ENCODE measurements around the gene MIPOL1. TPM values are rescaled to one million over a fixed set of nuclear protein-coding genes. Genes with fewer than 3 reads are reported as not detected.
"Not testable (repeated sequence)": the region's sequence is repeated elsewhere in the genome, so short reads cannot be mapped to it uniquely, and the experiment has no call there.

Gene MIPOL1
- total RNA-seq, 1 donor from 2014 or later = 0.02 TPM

DNA sequence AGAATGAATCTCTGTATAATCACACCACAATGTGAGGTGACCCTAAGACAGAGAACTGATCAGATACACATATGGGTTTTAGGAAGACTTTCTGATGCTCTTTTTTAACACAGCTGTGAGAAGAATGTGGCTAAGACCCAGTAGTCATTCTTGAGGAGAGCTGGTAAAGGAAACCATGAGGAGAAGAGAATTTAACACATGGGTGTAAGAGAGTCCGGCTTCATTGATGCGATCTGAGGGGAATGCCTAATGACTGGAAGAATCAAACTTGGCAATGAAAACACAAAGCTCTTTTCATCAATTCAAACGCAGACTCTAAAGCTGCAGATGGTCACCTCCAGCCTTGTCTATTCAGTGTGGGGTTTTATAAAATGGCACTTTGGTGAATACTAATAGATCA lies 318.0 kb downstream of the MIPOL1 start:
- intact Hi-C loops (cut with micrococcal nuclease) = no loop called here

DNA sequence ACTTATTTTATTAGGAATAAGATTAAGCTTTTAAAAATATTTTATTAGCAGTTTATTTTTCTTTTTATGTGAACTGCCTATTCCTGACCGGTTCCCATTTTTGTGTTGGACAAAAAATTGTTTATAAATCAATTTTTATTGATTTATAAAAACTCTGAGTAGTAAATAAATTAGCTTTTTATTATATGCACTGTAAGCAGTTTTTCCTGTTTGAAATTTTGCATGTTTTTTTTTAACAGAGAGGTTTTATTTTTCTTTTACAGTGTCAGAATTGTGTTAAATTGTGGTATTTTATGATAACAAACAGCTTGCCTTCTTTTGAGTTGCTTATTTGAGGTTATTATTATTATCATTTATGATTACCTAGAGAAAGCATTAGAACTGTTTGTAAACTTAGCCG lies 329.3 kb downstream of the MIPOL1 start:
- intact Hi-C loops (cut with micrococcal nuclease) = no loop called here

DNA sequence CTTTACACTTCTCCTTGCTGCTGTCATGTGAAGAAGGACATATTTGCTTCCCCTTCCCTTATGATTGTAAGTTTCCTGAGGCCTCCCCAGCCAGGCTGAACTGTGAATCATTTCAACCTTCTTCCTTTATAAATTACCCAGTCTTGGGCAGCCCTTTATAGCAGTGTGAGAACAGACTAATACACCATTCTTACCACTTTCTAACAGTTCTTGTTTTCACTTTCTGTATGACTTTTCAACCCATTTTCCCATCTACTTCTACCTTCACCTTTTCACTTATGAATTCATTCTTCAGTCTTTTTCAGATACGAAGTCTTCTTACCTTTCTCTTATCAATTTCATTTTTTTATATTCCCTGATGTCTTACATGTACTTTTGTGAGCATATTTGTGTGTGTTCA lies 342.3 kb downstream of the MIPOL1 start:
- intact Hi-C loops (cut with micrococcal nuclease) = no loop called here

DNA sequence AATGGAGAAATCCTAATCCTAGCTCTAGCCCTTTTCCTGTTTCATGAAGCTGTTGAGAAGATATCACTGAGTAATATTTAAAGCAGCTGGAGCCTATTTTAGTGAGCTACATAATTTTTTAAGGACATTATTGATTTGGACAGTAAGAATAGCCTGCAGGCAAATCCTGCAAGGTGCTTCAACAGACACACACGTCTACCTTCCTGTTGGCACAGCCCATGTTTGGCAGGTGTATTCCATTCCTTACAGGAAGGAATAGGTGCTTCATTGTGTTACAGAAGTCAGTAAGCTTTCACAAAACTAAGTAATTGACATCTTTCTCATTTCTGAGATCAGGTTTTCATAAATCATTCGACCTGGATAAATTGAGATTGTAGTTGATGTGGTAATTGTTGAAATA lies 346.7 kb downstream of the MIPOL1 start:
- intact Hi-C loops (cut with micrococcal nuclease) = no loop called here

DNA sequence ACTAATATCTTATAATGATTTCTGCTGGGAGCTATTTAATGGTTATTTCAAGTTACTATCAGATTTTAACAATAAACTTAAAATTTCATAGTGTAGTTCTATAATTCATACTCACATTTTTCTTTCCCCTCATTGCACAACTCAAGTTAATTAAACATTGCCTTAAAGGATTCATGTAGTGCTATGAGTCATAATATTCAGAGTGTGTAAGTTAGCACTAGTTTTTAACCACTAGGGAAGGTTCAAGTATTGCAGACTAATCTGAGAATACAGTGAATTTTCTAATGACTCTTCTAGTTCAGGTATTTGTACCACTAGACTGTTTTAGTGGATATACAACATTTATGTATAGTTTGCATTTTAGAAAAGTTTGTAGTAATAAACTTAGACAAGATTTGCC lies 347.4 kb downstream of the MIPOL1 start:
- intact Hi-C loops (cut with micrococcal nuclease) = no loop called here

DNA sequence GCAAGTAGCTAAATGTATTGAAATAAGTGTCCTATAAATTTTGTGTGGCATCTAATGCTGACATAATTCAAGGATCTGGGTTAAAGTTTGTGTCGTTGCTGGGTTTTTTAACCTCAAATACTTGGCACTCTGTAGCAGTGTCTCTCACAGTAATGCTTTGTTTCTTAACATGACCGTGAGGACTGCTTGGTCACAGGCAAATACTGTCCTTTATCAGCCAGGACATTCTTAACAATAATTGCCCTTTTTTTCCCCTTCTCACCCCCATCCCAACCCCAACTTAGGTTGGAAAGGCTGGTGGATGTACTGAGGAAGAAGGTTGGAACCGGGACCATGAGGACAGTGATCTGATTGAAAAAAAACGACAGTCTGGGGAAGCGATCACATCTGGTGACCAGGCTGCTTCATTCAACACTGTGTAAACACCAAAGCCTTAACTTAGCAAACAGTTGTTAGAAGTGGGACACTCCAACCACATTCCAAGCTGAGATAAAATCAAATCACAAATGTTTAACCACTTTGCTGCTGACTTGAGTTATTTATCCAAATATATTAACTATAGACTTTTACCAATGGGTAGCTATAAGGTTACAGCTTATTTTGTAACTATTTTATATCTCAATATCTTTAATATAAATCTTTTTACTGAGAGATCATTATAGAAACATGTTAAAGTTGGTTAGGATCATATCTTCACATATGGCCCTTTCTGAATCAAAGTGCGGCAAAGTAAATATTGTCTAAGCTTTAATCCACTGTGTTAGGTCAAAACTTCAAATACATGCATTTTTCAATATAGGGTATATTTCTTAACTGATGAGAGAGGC lies 349.1 kb downstream of the MIPOL1 start:
- intact Hi-C loops (cut with micrococcal nuclease) = no loop called here

DNA sequence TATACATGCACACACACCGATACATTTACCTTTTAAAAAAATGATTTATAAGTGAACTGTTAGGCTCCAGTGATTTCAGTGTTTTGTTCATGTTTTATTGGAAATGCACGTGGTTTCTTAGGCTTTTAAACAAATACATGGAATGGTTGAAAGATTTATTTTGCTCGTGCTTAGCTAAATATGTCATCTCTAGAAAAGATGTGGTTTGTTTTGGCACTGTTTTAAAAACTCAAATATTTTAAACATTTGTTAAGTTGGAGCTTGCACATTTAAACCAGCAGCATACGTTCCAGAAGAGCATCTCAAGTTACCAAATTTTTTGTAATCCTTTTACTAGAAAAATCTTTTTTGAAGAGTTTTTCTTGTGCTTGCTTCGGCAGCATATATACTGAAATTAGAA lies 352.8 kb downstream of the MIPOL1 start:
- intact Hi-C loops (cut with micrococcal nuclease) = no loop called here

DNA sequence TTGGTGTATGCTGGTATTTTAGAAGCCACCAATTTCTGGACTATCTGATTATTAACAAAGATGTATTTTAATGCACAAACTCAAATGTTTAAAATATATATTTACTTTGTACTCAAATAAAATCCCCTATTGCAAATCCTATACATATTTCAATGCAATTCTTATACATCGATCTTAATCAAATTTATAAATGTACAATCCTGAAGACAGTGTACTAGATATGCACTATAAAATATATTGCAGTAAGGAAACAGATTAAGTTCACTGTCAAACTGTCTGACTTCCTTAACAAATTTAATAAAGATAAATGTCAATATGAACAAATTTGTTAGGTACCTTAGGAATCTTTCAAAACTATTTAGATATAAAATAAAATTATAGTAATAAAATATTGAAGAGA lies 353.4 kb downstream of the MIPOL1 start:
- intact Hi-C loops (cut with micrococcal nuclease) = no loop called here

DNA sequence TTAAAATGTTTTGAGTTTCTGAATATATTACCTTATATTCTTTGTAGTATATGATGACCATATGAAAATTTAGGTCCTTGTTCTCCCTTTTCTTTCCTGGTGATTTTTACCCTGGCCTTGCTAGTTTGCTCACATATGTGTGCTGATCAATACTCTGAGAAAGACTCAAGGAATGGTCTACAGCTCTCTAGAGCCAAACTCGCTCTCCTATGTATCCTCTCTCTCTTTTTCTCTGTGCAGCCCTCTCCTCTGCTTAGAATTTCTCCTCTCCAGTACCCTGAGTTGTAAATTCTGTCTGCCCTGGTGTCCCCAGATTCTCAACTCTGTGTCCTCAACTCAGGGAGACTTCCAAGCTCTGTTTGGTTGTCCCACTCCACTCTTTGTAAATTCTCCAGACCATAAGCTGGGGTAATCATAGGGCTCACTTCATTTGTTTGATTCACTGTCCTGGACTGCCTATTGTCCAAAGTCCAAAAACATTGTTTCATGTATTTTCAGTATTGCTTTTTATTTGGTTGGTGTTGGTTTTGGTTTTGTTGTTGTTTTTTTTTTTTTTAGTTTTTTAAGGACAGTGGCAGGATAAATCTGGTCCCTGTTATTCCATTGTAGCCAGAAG lies 356.3 kb downstream of the MIPOL1 start:
- intact Hi-C loops (cut with micrococcal nuclease) = no loop called here

DNA sequence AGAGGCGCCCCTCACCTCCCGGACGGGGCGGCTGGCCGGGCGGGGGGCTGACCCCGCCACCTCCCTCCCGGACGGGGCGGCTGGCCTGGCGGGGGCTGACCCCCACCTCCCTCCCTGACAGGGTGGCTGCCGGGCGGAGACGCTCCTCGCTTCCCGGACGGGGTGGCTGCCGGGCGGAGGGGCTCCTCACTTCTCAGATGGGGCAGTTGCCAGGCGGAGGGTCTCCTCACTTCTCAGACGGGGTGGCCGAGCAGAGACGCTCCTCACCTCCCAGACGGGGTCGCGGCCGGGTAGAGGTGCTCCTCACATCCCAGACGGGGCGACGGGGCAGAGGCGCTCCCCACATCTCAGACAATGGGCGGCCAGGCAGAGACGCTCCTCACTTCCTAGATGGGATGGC lies 357.9 kb downstream of the MIPOL1 start:
- intact Hi-C loops (cut with micrococcal nuclease) = not testable (repeated sequence)

DNA sequence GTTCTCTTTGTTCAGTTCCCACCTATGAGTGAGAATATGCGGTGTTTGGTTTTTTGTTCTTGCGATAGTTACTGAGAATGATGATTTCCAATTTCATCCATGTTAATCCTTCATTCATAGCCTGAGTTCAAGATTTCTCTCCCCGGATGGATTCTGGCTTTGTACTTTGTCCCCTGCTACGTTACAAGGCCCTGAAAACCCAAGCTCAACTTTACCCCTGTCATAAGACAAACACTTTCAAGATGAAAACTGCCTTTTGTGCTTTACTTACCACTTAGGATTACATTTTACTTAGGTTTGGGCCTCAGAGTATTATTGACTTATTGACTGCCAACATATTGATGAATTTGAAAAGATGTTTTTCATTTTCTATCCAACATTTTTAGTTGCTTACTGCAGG lies 361.0 kb downstream of the MIPOL1 start:
- intact Hi-C loops (cut with micrococcal nuclease) = no loop called here

DNA sequence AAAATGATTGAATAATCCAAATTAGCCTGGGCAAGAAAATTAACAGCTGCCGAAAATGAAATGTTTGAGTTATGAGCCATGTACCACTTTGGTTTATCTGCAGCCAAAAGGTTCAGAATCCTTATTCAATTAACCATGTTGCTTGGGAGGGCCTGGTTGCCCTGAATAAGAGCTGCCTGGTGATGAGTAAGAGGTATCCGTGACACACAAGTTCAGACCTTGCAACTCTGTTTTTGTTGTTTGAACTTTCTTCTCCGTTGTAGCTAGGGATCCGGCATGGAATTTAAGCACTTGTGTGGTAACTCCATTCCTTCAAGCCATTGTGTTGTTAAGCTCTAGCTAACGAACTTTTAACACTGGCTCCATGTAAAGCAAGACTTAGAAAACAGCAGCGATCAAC lies 361.6 kb downstream of the MIPOL1 start:
- intact Hi-C loops (cut with micrococcal nuclease) = no loop called here

DNA sequence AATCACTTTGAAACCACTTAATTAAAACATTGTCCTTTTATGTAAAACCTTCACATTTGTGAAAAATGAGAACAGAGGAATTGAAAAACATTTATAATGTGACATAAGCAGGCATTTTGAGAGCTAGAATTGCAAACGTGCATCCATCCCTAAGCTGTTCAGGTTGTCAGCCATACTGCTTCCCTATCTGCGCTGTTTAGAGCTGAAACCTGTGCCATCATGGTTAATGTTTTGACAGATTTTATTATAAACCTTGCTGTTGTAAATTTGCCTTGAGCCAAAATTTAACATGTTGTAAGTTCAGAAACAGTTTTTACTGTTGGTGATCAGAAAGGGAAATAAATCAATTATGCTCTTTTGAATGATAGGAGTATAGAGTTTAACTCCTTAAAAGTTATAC lies 365.5 kb downstream of the MIPOL1 start:
- intact Hi-C loops (cut with micrococcal nuclease) = no loop called here

DNA sequence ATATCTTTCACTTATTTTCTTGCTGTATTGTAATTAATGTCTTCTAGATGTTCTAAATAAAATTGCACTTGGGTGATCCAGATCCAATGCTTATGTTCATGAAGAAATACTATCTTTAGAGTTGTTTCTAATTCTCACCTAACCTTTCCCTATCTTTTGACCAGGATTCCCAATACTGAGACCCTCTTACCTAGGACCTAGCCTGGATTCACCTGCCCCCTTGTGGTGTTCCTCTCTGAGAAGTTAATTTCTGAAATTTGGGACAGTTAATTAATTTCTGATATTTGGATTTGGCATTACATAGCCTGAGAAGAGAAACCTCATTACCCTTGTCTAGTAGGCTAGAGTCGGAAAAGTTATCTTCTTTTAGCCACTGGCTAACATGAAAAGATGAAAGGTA lies 367.8 kb downstream of the MIPOL1 start:
- intact Hi-C loops (cut with micrococcal nuclease) = no loop called here

DNA sequence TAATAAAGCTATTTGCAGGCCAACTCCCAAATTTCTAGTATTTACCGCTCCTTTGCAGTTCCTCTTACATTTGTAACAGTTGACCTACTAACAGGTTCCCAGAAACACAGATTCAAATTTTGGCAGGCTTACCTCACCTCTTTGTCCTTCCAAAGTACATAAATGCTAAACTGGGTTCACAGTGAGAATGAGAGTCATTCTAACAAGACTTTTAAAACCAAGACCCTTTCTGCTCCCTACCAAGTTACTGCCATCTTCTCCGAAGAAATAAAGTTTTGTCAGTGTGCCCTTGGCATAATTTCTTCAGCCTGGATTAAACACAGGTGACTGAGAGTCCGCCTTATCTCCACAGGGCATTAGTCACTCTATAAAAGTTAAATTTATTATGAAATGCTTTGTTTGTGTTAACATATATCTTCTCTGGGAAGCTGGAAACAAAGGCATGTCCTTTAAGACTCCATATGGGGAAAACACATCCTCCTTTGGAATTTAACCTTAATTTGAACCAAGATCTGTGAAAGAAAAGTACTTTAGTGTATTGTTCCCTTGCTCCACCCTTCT lies 369.2 kb downstream of the MIPOL1 start:
- intact Hi-C loops (cut with micrococcal nuclease) = no loop called here

DNA sequence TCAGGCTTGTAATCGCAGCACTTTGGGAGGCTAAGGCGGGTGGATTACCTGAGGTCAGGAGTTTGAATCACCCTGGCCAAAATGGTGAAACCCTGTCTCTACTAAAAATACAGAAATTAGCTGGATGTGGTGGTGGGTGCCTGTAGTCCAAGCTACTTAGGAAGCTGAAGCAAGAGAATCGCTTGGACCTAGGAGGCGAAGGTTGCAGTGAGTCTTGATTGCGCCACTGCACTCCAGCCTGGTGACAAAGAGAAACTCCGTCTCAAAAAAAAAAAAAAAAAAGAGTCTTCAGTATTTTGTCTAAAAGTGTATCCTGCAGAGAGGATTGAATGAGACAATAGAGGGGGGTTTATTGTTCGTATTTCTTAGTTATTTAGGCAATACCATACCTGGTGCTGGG lies 372.0 kb downstream of the MIPOL1 start:
- intact Hi-C loops (cut with micrococcal nuclease) = no loop called here

DNA sequence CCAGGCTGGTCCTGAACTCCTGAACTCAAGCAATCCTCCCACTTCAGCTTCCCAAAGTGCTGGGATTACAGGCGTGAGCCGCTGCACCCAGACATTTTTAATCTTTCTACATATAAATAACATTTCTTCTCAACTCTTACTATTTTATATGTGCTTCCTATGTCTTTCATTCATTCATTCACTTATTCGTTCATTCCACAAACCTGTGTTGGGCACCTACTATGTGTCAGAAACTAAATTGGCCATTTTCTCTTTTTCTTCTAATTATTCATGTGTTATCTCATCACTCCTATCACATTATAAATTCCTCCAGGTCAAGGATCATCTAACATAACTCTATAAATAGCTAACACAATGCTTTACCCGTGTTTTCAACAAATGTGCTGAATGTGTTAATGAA lies 373.7 kb downstream of the MIPOL1 start:
- intact Hi-C loops (cut with micrococcal nuclease) = no loop called here

DNA sequence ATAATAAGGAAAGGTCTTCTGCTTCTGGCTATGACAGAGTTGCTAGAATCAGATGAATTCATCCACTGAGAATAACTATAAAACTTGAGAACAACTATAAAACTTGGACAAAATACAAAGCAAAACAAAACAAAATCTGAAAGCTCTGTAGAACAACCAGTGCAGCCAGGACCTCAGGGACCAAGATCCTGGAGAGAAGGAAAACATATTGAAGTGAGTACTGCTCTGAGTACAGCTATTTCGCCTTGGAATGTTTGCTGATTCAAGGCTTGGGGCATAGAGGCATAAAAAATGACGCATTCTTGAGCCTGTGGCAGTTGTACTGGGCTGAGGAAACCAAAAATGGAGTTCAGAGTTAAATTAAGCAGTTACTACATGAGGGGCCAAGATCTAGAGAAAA lies 375.6 kb downstream of the MIPOL1 start:
- intact Hi-C loops (cut with micrococcal nuclease) = no loop called here

DNA sequence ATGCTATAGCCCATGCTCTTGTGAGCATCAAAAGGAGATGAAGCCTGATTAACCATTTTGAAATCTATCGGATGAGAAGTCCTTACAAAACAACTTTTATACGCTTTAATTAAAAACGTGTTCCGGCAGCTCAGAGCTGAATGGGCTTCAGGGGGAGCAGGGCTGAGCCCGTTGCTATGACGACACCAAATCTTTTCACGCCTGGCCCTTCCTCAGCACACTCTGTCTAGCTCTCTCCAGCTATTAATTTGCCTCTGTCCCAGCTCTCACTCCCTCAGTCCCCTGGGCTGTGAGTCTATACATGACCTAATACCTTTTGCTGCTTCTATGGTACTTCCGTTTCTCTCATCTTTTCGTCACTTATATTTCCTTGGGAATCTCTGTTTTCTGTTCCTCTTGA lies 381.5 kb downstream of the MIPOL1 start:
- intact Hi-C loops (cut with micrococcal nuclease) = no loop called here

DNA sequence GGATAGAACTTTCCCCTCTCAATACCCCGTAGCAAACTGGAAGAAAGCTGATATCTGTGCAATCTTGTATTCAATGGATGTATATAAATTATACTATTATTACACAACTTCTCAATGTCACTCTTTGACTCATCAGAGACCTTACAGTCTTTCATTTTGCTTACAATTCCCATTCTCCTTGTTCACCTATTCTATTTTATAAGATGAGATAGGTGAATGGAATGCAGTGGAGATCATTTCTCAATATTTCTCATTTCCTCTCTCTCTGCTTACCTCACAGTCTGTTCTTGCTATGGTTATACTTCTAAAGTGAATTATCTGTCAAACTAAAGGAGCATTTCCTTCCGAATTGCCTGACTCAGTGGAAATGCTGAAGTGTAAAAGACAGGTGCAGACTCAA lies 382.4 kb downstream of the MIPOL1 start:
- intact Hi-C loops (cut with micrococcal nuclease) = no loop called here

DNA sequence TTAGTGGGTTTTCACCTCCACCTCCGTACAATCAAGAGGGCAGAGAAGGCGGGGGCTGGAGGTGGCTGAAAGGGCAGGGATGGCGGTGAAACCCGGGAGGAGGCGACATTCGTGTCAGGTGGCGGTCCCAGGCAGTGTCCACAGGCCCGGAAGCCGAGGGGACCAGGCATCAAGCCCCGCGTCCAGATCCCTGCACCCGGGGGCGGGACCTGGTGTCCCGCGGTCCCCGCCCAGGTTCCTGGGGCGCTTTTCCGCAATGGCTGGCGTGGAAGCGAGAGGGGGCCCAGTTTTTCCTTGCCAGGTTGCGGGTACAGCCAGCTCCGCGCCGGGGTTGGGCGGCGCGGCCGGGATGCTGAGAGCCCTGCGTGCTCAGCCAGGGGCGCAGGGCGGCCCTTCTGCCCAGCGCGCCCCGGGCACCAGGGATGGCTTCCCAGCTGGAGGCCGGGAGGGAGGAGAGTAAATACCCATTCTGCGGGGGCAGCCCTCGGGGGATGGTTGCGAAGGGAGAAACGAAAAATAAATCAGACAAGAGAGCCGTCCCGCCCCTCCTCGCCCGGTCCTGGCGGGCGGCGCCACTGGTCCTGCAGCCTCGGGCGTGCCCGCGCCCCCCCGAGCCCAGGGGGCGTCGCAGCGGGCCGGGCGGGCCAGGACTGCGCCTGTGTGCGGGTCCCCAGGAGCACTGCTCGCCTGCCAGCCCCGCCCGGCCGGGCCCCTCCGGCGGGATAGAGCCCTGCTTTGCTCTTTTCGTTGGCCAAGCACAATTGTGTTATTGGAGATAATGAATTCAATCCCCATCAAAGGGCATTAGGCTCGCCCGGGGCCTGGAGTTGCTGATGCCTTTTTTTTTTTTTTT lies 385.8 kb downstream of the MIPOL1 start:
- intact Hi-C loops (cut with micrococcal nuclease) = loop anchor here (2.0 kb wide), 1 partner anchor 17 kb away; no protein-coding TSS in a partner anchor

Measured in T-helper 1 cell treated with Interleukin-12 subunit alpha and Interleukin-12 subunit beta and Interleukin-4 antibody, amounts not matched to agents 30 ng/mL and 1 ng/mL, for 36 hours (primary cell).